Gastroesophageal sphincter (tissue), 3 donors: ENCODE results near the gene FLYWCH2.

ENCODE experiments used
- CTCF ChIP-seq, 4 experiments: fragments of 200-600 bp in 2 of 4; fragments of 450-650 bp in 2 of 4; sonication (generic) in 1 of 4; IDR thresholded peaks; one replicate each; pipeline ENCODE4 v1.5.1; 2017 to 2019; ENCODE audit warnings: antibody characterized with exemption in 4 of 4, mild to moderate bottlenecking in 2 of 4, moderate library complexity in 2 of 4
- POLR2A ChIP-seq, 2 donors: fragments of 450-650 bp; IDR thresholded peaks; one replicate each; pipeline ENCODE4 v1.6.1; 2017; ENCODE audit warnings: antibody characterized with exemption in 2 of 2, mild to moderate bottlenecking in 2 of 2, moderate library complexity in 1 of 2

DNA sequence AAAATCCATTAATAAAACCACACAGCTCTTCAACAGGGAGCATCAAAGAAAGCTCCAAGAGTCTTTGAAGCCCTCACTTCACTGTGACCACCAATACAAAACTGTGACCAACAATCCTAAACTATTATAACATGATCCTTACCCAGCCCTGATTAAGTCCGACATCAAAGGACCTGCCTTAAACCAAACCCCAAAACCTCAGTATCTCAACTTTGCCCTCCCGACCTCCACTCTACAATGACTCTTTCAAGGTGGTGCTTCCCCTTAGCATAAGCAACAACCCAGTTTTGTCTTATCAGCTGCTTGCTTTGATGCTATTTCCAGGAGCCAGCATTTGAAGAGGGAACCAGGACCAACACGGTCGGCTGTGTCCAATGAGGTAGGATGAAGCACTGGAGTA lies 16.6 kb upstream of the FLYWCH2 start:
- TF ChIP-seq POLR2A (IDR thresholded peaks at IDR 0.05) (no peak), CTCF (IDR thresholded peaks at IDR 0.05) (no peak)
